ENCODE measurements around the gene DEPDC1B.
"Not testable (repeated sequence)": the region's sequence is repeated elsewhere in the genome, so short reads cannot be mapped to it uniquely, and the experiment has no call there.

DEPDC1B gene

GRCh38 chr5:60698336-60698735, 1.6 kb downstream of the DEPDC1B start:
- DNase-seq, result no peak

GRCh38 chr5:60690326-60690725, 9.6 kb downstream of the DEPDC1B start:
- DNase-seq, result no peak

GRCh38 chr5:60688980-60689379, 11.0 kb downstream of the DEPDC1B start:
- DNase-seq, result no peak

- no peak for DNase-seq
These were observed 11.8 kb downstream of the DEPDC1B start for GRCh38 chr5:60687927-60688720.

- DNase-seq, result no peak
These were observed 13.8 kb downstream of the DEPDC1B start for GRCh38 chr5:60686157-60686556.

GRCh38 chr5:60685700-60686099, 14.3 kb downstream of the DEPDC1B start:
- DNase-seq, result no peak

- DNase-seq, result no peak
These were observed 14.9 kb downstream of the DEPDC1B start for GRCh38 chr5:60685028-60685427.

DNA sequence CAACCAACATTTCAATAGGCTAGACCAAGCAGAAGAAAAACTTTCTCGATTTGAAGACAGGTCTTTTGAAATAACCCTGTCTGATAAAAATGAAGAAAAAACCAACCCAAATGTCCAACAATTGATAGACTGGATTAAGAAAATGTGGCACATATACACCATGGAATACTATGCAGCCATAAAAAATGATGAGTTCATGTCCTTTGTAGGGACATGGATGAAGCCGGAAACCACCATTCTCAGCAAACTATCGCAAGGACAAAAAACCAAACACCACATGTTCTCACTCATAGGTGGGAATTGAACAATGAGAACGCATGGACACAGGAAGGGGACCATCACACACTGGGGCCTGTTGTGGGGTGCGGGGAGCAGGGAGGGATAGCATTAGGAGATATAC, 18.0 kb downstream of the DEPDC1B start:
- DNase-seq, result not testable (repeated sequence)

DNA sequence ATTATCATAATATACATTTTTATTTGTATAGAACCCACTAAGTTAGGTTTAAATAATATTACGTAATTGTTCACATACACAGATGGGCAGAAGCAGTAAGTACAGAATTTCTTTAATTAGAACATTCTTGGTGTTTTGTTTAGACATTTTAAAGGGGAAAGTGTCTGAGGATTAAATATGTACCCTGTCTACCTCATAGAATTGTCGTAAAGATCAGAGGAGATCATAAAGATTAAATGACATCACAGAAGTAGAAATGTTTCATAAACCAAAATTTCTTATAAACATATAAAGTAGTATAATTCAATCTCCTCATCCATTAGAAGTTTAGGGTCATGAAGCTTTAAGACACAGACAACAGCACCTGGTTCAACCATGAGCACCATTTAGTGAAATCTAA, 20.1 kb downstream of the DEPDC1B start:
- DNase-seq, result no peak

DNA sequence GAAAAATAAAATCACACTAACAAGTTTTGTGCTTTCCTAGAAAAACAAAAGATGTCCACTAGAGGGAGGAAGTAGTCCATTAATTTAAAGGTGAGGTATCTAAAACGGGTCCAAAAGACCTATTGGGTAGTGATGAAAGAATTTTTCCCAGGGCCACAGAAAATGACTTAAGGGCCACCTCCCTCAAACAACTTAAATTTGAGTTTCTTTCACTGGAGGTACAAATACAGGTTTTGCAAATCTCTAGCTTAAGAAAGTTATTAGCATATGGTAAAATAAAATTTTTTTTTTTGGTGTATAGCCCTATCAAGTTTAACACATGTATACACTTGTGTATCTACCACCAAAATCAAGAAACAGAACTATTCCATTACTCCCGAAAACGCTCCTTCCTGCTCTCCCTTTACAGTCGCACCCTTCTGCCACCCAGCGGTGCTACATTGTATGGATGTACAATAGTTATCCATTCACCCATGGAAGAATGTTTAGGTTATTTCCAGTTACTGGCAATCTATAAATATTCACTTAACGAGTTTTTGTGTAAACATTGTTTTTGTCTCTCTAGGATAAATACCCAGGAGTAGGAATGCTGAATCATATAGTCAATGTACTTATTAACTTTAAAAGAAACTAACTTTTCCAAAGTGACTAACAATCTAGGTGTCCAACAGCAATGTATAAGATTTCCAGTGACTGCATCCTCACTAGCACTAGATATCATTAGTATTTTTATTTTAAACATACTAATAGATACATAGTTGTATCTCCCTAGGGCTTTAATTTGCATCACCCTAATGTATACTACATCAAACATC, 21.9 kb downstream of the DEPDC1B start:
- DNase-seq, result no peak

GRCh38 chr5:60675286-60675685, 24.7 kb downstream of the DEPDC1B start:
- no peak for DNase-seq

DNA sequence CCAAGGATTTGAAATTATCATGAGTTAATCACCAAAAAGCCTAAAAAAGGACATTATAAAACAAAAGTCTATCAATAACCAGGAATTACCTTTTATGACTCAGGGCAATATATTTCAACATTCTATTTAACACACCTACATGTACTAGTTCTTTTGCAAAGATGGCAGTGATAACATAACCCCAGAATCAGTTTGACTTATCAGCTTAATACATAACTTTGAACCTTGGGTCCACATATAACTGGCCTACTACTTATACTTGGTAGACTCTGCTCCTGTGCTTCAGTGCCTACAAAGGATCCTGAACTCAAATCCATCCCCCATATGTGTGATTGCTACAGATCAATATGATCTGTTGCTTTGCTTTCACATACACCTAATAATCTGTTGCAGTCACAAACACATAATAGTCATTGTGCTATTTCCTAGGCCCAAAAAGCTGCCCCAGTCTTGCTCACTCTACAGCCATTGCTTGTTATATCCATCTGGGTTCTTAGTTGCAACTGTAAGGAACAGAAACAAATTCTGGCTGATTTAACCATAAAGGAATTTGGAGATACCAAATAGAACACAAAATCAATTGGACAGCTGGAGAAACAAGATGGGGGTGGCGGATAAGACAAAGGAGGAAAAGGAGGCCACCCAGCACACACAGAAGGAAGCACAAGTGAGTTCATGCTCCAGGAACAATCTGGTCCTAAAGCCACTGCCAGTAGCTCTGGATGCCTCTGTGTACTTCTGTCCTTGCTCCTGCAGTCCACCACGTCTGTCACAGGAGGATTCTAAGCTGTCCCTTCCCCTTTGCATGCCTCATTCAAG, 25.5 kb downstream of the DEPDC1B start:
- no peak for DNase-seq

- DNase-seq, result no peak
These were observed 26.6 kb downstream of the DEPDC1B start for GRCh38 chr5:60673334-60673733.

DNA sequence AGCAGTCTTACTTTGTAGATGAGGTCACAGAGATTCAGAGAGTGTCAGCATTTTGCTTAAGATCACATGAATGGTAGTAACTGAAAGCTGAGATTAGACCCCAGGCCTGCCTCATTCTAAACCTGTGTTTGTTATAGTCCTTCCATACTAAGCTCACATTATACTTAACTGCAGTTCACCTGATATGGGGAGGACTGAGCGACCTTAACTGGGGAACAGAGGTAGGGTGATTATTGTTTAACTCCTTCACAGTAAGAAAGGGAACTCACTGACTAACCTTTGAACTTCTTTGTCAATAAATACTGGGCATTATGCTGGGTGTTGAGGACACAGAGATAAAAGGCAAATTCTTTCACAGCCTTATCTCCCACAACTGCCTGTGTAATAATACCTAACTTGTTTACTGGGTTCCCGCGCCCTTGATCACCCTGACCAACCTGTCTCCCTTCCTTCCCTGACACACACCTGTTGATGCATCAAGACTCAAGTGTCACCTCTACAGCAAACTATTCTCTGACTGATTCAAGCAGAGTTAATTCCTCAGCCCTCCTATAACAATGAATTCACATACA, 27.2 kb downstream of the DEPDC1B start:
- no peak for DNase-seq

DNA sequence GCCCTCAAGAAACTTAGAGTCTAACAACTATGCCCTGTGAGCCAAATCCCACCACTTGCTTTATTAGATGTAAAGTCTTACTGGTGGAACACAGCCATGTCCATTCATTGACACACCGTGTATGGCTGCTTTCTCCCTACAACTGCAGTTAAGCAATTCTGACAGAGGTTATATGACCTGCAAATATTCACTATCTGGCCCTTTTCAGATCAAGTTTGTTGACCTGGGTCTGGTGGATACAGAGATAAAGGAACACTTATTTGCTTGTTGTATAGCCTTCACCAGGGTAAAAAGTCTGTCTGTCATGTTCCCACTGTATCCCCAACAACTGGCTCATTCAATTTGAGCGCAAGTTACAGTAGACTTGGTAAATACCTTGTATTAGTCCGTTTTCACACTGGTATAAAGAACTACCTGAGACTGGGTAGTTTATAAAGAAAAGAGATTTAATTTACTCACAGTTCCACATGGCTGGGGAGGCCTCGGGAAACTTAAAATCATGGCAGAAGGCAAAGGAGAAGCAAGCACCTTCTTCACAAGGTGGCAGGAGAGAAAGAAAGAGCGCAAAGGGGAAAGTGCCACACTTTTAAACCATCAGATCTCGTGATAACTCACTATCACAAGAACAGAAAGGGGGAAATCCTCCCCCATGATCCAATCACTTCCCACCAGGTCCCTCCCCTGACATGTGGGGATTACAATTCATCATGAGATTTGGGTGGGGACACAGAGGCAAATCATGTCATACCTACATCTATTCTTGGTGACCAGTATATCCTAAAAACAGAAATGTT, 27.9 kb downstream of the DEPDC1B start:
- DNase-seq, result no peak

DNA sequence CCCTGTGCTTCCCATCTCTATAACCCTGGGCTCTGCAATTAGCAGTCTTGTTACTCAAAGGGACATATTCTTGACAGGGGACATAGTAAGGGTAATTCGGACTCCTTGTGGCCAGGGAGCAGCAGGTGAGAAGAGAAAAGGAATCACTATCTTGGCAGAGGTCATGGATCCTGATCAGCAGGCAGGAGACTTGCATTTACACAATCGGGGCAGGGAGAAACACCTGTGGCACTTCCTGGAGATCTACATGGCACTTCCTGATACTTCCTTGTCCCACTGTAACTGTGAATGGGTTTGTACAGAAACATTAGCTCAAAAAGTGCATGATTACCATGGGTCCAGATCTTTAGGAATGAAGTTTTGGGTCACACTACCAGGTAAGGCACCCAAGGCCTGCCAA, 29.2 kb downstream of the DEPDC1B start:
- DNase-seq, result no peak

DNA sequence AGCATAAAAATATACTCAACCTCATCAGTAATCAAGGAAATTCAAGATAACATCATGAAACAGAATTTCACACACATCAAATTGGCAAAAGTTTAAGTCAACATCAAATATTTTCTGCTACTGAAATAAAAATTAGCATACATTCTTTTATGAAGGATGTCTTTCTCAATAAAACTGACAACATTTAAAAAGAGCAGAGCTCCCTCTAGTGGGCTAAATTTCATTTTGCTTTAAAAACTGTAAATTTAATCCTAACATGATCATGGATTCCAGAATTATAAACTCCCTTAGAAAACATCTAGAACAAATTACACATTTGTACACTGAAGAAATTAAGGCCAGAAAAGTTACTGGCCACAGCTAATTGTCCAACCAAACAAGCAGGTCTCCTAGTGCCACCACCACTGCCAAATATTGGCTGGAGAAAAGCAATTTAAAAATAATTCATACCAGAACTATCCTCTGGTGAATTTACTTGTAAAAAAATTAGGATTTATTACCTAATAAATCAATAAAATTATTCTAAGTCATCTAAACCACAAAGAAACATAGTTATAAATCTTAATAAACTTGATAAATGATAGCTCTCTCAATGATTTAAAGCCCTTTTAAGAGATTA, 31.2 kb downstream of the DEPDC1B start:
- DNase-seq, result no peak

DNA sequence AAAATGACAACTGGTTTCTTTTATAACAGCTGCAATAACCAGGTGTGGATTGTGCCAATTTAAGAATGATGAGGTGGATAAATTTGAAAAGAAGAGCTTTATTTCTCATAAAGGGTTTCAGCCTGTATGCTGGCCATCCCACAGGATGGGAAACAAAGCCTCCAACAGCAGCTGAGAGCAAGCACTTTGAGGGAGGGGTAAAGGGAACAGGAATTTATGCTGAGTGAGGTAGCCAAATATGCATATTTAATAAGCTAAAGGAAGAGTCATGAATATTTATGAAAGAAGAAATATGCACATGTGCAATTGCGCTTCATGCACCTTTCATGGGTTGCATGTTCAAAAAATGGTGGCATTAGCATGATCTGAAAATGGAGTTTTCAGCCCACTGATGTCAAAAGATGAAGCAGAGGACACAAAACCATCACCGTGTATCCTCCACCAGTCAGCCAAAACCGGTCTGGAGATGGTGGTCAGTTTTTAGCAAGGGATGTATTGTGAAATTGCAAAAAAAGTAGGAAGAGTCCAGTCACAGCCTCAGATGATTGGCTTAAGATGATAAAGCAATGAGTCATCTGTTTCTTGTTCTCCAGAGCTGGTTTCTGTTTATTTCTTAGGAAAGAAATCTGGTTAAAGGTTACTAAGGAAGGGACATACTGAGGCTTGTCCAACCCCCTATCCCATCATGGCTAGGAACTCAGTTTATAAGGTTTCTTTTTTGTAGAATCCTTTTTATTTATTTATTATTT, 47.9 kb downstream of the DEPDC1B start:
- no peak for DNase-seq

GRCh38 chr5:60649288-60649917, 50.6 kb downstream of the DEPDC1B start:
- no peak for DNase-seq

GRCh38 chr5:60648175-60648574, 51.8 kb downstream of the DEPDC1B start:
- DNase-seq, result no peak
